Endothelial cell of umbilical vein (primary cell): ENCODE results near the gene CUX1. TPM values are rescaled to one million over a fixed set of nuclear protein-coding genes. Genes with fewer than 3 reads are reported as not detected.

ENCODE experiments used
- BruUV-seq: library from RNA; stranded (reverse); fragments of 400-500 nt; replicated peaks from 2 replicates; lab custom pipeline; 2021; lab: Mats Ljungman, UMichigan
- CTCF ChIA-PET: fragments of 300-600, 350-600 bp; sonication (Branson Sonifier 250); formaldehyde crosslinking; loops from one replicate; lab custom pipeline; 2021; ENCODE audit warnings: antibody characterized with exemption, inconsistent platforms; lab: Charles Lee
- POLR2A ChIA-PET: fragments of 300-600, 350-600 bp; sonication (Branson Sonifier 250); formaldehyde crosslinking; loops from one replicate; lab custom pipeline; 2021; ENCODE audit warnings: antibody characterized with exemption, inconsistent platforms; lab: Charles Lee
- DNase-seq: peaks from one replicate; pipeline ENCODE4 v3.0.0-alpha.2; 2011; ENCODE audit warnings: low read depth, low spot score
- FAIRE-seq: peaks from 2 replicates; lab custom pipeline; 2011; peaks lifted over from hg19 to GRCh38; lab: Jason Lieb, UNC
- H2AFZ ChIP-seq: 2 replicates; pipeline ENCODE4 v1.6.0; 2012; ENCODE audit warnings: low read depth, low read length, control low read depth, inconsistent platforms
- H3K27ac ChIP-seq: 2 replicates; pipeline ENCODE4 v1.5.1; 2011; ENCODE audit warnings: low read depth, mild to moderate bottlenecking, control low read depth, low read length, moderate library complexity; ENCODE audit not compliant: insufficient read depth
- H3K27me3 ChIP-seq, 2 experiments: 2 replicates each; pipeline versions ENCODE4 v1.6.0 to v1.6.1; 2011; ENCODE audit warnings: low read length in 2 of 2, mixed read lengths in 1 of 2; ENCODE audit not compliant: control insufficient read depth in 2 of 2, insufficient read depth in 2 of 2
- H3K36me3 ChIP-seq, 2 experiments: 2 replicates in 1 of 2; 3 replicates in 1 of 2; pipeline ENCODE4 v1.5.1; 2011; ENCODE audit warnings: low read length in 2 of 2, mild to moderate bottlenecking in 1 of 2, moderate library complexity in 1 of 2; ENCODE audit not compliant: control insufficient read depth in 2 of 2, insufficient read depth in 2 of 2; ENCODE audit errors: extremely low read depth in 1 of 2
- H3K4me1 ChIP-seq: 3 replicates; pipeline ENCODE4 v1.5.1; 2011; ENCODE audit warnings: mild to moderate bottlenecking, low read length; ENCODE audit not compliant: control insufficient read depth, insufficient read depth; ENCODE audit errors: extremely low read depth
- H3K4me2 ChIP-seq: 2 replicates; pipeline ENCODE4 v1.6.1; 2011; ENCODE audit warnings: low read length, control low read depth, mixed read lengths; ENCODE audit not compliant: insufficient read depth
- H3K4me3 ChIP-seq, 3 experiments: fragments of 200-600 bp in 1 of 3; sonication (generic), shearing (Covaris generic) in 1 of 3; replicated peaks in 1 of 3; 2 replicates each; pipeline ENCODE4 v1.5.1; 2011 to 2016; ENCODE audit warnings: control low read depth in 3 of 3, low read length in 3 of 3, mild to moderate bottlenecking in 2 of 3, inconsistent platforms in 1 of 3, low read depth in 1 of 3, moderate library complexity in 1 of 3; ENCODE audit not compliant: insufficient read depth in 1 of 3
- H3K79me2 ChIP-seq: 2 replicates; pipeline ENCODE4 v1.6.0; 2012; ENCODE audit warnings: low read length, inconsistent platforms; ENCODE audit not compliant: control insufficient read depth, insufficient read depth
- H3K9ac ChIP-seq: replicated peaks from 2 replicates; pipeline ENCODE3; 2011; ENCODE audit warnings: low read length, control low read depth; ENCODE audit not compliant: insufficient read depth; ENCODE audit errors: extremely low read depth
- H3K9me1 ChIP-seq: replicated peaks from 3 replicates; pipeline ENCODE4 v1.6.0; 2011; ENCODE audit warnings: mild to moderate bottlenecking, low read length; ENCODE audit not compliant: control insufficient read depth, insufficient read depth; ENCODE audit errors: extremely low read depth
- H3K9me3 ChIP-seq: replicated peaks from 2 replicates; pipeline ENCODE4 v1.5.1; 2012; ENCODE audit warnings: low read length, inconsistent platforms; ENCODE audit not compliant: control insufficient read depth, insufficient read depth
- H4K20me1 ChIP-seq: replicated peaks from 2 replicates; pipeline ENCODE3; 2011; ENCODE audit warnings: mild to moderate bottlenecking, low read length; ENCODE audit not compliant: control insufficient read depth, insufficient read depth; ENCODE audit errors: extremely low read depth
- CTCF ChIP-seq, 2 donors: IDR thresholded peaks; 1 replicate in 1 of 2; 2 replicates in 1 of 2; pipeline ENCODE4 v1.5.1; 2011; ENCODE audit warnings: low read length in 2 of 2, mild to moderate bottlenecking in 2 of 2, moderate library complexity in 2 of 2, control low read depth in 1 of 2, inconsistent platforms in 1 of 2, low read depth in 1 of 2; ENCODE audit not compliant: insufficient read depth in 1 of 2; ENCODE audit errors: extremely low read depth in 1 of 2
- EZH2 ChIP-seq: IDR thresholded peaks from 2 replicates; pipeline ENCODE4 v1.6.1; 2012; ENCODE audit warnings: borderline replicate concordance, low read depth, mild to moderate bottlenecking, moderate library complexity, low read length, inconsistent platforms; ENCODE audit not compliant: severe bottlenecking
- FOS ChIP-seq: IDR thresholded peaks from 2 replicates; pipeline ENCODE4 v1.6.1; 2011; ENCODE audit warnings: mild to moderate bottlenecking, low read length, moderate library complexity, borderline replicate concordance; ENCODE audit not compliant: insufficient read depth
- GATA2 ChIP-seq: IDR thresholded peaks from 2 replicates; pipeline ENCODE4 v1.7.0; 2011; ENCODE audit warnings: low read depth, mild to moderate bottlenecking, moderate library complexity, mixed read lengths, low read length; ENCODE audit not compliant: insufficient read length, insufficient read depth
- JUN ChIP-seq: IDR thresholded peaks from 2 replicates; pipeline ENCODE4 v1.6.1; 2011; ENCODE audit warnings: borderline replicate concordance, low read depth; ENCODE audit not compliant: insufficient read length, insufficient read depth
- MAX ChIP-seq: IDR thresholded peaks from 2 replicates; pipeline ENCODE4 v1.6.1; 2011; ENCODE audit not compliant: insufficient read depth, insufficient read length
- MYC ChIP-seq: IDR thresholded peaks from one replicate; pipeline ENCODE4 v1.6.1; 2011; ENCODE audit warnings: mild to moderate bottlenecking, low read depth, low read length
- POLR2A ChIP-seq: IDR thresholded peaks from 2 replicates; pipeline ENCODE4 v1.6.1; 2012; ENCODE audit warnings: low read depth, mild to moderate bottlenecking, control low read depth, low read length
- POLR2AphosphoS5 ChIP-seq: IDR thresholded peaks from 2 replicates; pipeline ENCODE4 v1.6.1; 2012; ENCODE audit warnings: low read depth, mild to moderate bottlenecking, control low read depth, low read length, moderate library complexity; ENCODE audit not compliant: insufficient read depth
- dilution Hi-C: fragments of 300-500 bp; cut with MboI; formaldehyde crosslinking; loops from one replicate; pipeline ENCODE4 v1.15.0; 2019; ENCODE audit warnings: low sequenced_read_pairs; ENCODE audit not compliant: extremely low pct_ligation_motif_present
- intact Hi-C: fragments of 100-400 bp; cut with micrococcal nuclease; formaldehyde crosslinking; loops from one replicate; pipeline ENCODE4 v1.10.0; 2022
- polyA plus RNA-seq, 4 experiments: library from polyadenylated mRNA; depleted of rRNA in 3 of 4; stranded (reverse) in 3 of 4; unstranded in 1 of 4; fragments of >200 nt; gene quantifications; 2 replicates each; pipeline versions ENCODE4 v1.2.1 to v1.2.3, GENCODE V29; 2011 to 2012; ENCODE audit warnings: missing spikeins in 1 of 4
- total RNA-seq: library from RNA; stranded (reverse); gene quantifications from 2 replicates; pipeline ENCODE4 v1.2.3, GENCODE V29; 2021

CUX1 gene
- total and polyA plus RNA-seq, 2 donors (not counting 3 experiments of a cell fraction or from before 2014, with no cell fraction given) = 13.8 to 49.8 TPM

- TF ChIP-seq GATA2 (no peak), MYC (no peak), EZH2 (no peak), POLR2AphosphoS5 (no peak), MAX (no peak), CTCF (IDR thresholded peaks at IDR 0.05; ENCODE audit: extremely low read depth in 1 of 2, insufficient read depth in 1 of 2, low read depth in 1 of 2, low read length in 2 of 2) (no peak), JUN (no peak), FOS (no peak), POLR2A (no peak)
- H3K27me3 ChIP-seq = no peaks in the 10 kb centered on the region
These were observed 232.3 kb downstream of the CUX1 start for GRCh38 chr7:102049765-102050164.

More at GRCh38 chr7:102049765-102050164, 232.3 kb downstream of the CUX1 start:
- no TSS peak for BruUV-seq
- ChIA-PET POLR2A (no interaction called here), CTCF (interaction anchor here (1.5 kb wide), 1 partner anchor 12 kb away, joined by 3 read pairs; no protein-coding TSS in a partner anchor)
- H3K4me1 ChIP-seq = no peaks in the 10 kb centered on the region
- H3K9me3 ChIP-seq = no peaks in the 10 kb centered on the region
- intact Hi-C loops = no loop called here
- DNase-seq (no peak), FAIRE-seq (no peak)
- H3K9ac ChIP-seq = no peak overlapping the region
- H3K4me3 ChIP-seq = no peak overlapping the region
- no peaks in the 10 kb centered on the region for H3K9me1 ChIP-seq
- no peaks in the 10 kb centered on the region for H3K36me3 ChIP-seq
- H3K27ac ChIP-seq = no peak overlapping the region
- dilution Hi-C loops = no loop called here
- H3K79me2 ChIP-seq = no peaks in the 10 kb centered on the region
- no peaks in the 10 kb centered on the region for H4K20me1 ChIP-seq
- H2AFZ ChIP-seq = no peak overlapping the region
- no peak overlapping the region for H3K4me2 ChIP-seq
